ENCODE data around the gene CARS2.

DNA sequence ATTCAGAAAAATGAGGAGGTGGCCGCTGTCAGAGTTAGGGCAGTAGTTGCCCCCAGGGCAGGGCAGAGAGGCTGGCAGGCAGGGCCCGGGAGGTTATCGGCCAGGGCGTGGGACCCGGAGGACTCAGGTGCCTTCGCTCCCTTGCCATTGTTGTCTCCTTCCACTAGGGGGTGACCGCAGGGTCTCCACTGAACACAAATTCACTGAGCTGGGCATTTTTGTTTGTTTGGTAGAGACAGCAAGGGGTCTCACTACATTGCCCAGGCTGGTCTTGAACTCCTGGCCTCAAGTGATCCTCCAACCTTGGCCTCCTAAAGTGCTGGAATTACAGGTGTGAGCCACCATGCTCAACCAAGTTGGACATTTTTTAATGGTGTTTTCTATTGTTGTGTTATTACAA lies 25.1 kb downstream of the CARS2 start:
- TF ChIP-seq POLR2A (IDR thresholded peaks at IDR 0.05; ENCODE audit: low read depth, low read length): no peak
- no peak for TF ChIP-seq POLR2AphosphoS5 (IDR thresholded peaks at IDR 0.05; ENCODE audit: low read depth, low read length)
